H1 (cell line): ENCODE data around the gene HIVEP2. TPM values are rescaled to one million over a fixed set of nuclear protein-coding genes. Genes with fewer than 3 reads are reported as not detected.

Source experiments
- CEBPB ChIP-seq: IDR thresholded peaks from 2 replicates; pipeline ENCODE4 v1.6.1; 2012; ENCODE audit warnings: low read depth, low read length
- CREB1 ChIP-seq: IDR thresholded peaks from 2 replicates; pipeline ENCODE4 v1.6.1; 2012; ENCODE audit warnings: inconsistent platforms
- HDAC2 ChIP-seq, 2 experiments: fragments of 300-600 bp in 1 of 2; sonication (generic) in 1 of 2; IDR thresholded peaks; 2 replicates each; pipeline ENCODE4 v1.6.1; 2011 to 2012; ENCODE audit warnings: low read depth in 2 of 2, low read length in 2 of 2, mild to moderate bottlenecking in 2 of 2, moderate library complexity in 2 of 2, borderline replicate concordance in 1 of 2, inconsistent platforms in 1 of 2
- KDM5A ChIP-seq: fragments of 200-600 bp; IDR thresholded peaks from 2 replicates; pipeline ENCODE4 v1.7.1; 2012; ENCODE audit warnings: mild to moderate bottlenecking, low read length, inconsistent platforms, mixed read lengths
- NANOG ChIP-seq: IDR thresholded peaks from 2 replicates; pipeline ENCODE4 v1.6.1; 2011; ENCODE audit warnings: low read length, low read depth, mild to moderate bottlenecking, inconsistent platforms; ENCODE audit not compliant: insufficient read depth, poor library complexity, severe bottlenecking
- RBBP5 ChIP-seq: IDR thresholded peaks from 2 replicates; pipeline ENCODE4 v1.7.1; 2012; ENCODE audit warnings: low read depth, mild to moderate bottlenecking, inconsistent platforms, low read length, moderate library complexity, borderline replicate concordance
- TAF7 ChIP-seq: optimal IDR thresholded peaks from 2 replicates; pipeline ENCODE3; 2011; ENCODE audit warnings: low read depth, mild to moderate bottlenecking, inconsistent platforms, low read length, moderate library complexity, borderline replicate concordance
- TBP ChIP-seq: IDR thresholded peaks from 2 replicates; pipeline ENCODE4 v1.6.1; 2011; ENCODE audit warnings: low read depth, low read length, improper control_type of control experiment
- ZNF274 ChIP-seq: IDR thresholded peaks from 2 replicates; pipeline ENCODE4 v1.7.0; 2012; ENCODE audit warnings: low read length, borderline replicate concordance; ENCODE audit errors: extremely low read depth
- polyA plus RNA-seq, 7 experiments: library from polyadenylated mRNA; depleted of rRNA in 3 of 7; stranded (reverse) in 5 of 7; unstranded in 2 of 7; fragments of >200 nt in 5 of 7; fragments of 200-250 nt in 2 of 7; gene quantifications; 1 replicate in 5 of 7; 2 replicates in 1 of 7; 4 replicates in 1 of 7; pipeline versions ENCODE4 v1.2.1 to v1.2.3, GENCODE V29; 2011 to 2013; ENCODE audit warnings: missing spikeins in 2 of 7, mixed read lengths in 2 of 7
- total RNA-seq: library from RNA; stranded (reverse); fragmentation: NEBNext Ultra II Directional; extraction: Animal tissue kit (Norgen Biotek cat#: 25700); gene quantifications from 2 replicates; pipeline ENCODE4 v1.2.1, GENCODE V29; 2021
- TF ChIP-seq, protein P1 (sequence below): fragments of 300-600 bp; sonication (generic); IDR thresholded peaks from 2 replicates; pipeline ENCODE4 v1.7.1; 2012; ENCODE audit warnings: low read length, moderate library complexity, mild to moderate bottlenecking, inconsistent platforms; ENCODE audit not compliant: insufficient replicate concordance

Gene HIVEP2
- total and polyA plus RNA-seq, 2 of the 8 experiments (the other 6 are each of a cell fraction or from before 2014, with no cell fraction given), result 2.2 to 6.1 TPM

DNA sequence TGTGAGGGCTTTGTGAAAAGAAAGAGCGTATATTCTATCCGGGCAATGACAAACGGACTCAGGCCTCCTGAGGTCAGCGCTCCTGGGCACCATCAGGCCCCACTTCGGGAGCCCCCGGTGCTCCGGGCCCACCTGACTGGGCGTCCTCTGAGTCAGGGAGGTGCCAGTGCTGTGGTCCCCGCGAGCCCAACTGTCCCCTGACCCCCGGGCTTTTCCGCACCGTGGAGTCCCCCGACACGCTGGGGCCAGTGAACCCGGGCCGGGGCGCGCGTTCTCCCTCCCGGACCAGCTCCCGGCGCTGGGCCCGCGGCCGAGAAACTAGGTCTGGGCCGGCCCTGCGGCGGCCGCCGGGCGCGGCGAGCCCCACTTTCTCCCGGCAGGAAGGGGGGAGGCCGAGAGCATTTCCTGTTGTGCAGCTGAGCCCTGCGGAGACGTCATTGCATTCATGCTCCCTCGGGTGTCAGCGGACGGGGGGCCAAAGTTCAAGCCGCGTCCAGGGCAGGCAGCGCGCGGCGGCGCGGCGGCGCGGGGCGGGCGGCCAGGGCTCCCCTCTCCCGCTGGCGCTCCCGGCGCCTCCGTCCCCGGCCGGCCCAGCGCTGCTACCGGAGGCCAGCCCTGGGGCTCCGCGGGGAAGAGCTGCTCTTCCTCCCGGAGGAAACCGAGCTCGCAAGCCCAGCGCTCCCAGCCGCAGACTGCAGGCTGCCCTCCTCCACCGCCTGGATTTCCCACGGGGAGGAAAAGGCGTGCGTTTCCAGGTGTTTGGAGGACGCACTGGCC, 18.3 kb downstream of the HIVEP2 start (continued):
- TF ChIP-seq, protein P1, sequence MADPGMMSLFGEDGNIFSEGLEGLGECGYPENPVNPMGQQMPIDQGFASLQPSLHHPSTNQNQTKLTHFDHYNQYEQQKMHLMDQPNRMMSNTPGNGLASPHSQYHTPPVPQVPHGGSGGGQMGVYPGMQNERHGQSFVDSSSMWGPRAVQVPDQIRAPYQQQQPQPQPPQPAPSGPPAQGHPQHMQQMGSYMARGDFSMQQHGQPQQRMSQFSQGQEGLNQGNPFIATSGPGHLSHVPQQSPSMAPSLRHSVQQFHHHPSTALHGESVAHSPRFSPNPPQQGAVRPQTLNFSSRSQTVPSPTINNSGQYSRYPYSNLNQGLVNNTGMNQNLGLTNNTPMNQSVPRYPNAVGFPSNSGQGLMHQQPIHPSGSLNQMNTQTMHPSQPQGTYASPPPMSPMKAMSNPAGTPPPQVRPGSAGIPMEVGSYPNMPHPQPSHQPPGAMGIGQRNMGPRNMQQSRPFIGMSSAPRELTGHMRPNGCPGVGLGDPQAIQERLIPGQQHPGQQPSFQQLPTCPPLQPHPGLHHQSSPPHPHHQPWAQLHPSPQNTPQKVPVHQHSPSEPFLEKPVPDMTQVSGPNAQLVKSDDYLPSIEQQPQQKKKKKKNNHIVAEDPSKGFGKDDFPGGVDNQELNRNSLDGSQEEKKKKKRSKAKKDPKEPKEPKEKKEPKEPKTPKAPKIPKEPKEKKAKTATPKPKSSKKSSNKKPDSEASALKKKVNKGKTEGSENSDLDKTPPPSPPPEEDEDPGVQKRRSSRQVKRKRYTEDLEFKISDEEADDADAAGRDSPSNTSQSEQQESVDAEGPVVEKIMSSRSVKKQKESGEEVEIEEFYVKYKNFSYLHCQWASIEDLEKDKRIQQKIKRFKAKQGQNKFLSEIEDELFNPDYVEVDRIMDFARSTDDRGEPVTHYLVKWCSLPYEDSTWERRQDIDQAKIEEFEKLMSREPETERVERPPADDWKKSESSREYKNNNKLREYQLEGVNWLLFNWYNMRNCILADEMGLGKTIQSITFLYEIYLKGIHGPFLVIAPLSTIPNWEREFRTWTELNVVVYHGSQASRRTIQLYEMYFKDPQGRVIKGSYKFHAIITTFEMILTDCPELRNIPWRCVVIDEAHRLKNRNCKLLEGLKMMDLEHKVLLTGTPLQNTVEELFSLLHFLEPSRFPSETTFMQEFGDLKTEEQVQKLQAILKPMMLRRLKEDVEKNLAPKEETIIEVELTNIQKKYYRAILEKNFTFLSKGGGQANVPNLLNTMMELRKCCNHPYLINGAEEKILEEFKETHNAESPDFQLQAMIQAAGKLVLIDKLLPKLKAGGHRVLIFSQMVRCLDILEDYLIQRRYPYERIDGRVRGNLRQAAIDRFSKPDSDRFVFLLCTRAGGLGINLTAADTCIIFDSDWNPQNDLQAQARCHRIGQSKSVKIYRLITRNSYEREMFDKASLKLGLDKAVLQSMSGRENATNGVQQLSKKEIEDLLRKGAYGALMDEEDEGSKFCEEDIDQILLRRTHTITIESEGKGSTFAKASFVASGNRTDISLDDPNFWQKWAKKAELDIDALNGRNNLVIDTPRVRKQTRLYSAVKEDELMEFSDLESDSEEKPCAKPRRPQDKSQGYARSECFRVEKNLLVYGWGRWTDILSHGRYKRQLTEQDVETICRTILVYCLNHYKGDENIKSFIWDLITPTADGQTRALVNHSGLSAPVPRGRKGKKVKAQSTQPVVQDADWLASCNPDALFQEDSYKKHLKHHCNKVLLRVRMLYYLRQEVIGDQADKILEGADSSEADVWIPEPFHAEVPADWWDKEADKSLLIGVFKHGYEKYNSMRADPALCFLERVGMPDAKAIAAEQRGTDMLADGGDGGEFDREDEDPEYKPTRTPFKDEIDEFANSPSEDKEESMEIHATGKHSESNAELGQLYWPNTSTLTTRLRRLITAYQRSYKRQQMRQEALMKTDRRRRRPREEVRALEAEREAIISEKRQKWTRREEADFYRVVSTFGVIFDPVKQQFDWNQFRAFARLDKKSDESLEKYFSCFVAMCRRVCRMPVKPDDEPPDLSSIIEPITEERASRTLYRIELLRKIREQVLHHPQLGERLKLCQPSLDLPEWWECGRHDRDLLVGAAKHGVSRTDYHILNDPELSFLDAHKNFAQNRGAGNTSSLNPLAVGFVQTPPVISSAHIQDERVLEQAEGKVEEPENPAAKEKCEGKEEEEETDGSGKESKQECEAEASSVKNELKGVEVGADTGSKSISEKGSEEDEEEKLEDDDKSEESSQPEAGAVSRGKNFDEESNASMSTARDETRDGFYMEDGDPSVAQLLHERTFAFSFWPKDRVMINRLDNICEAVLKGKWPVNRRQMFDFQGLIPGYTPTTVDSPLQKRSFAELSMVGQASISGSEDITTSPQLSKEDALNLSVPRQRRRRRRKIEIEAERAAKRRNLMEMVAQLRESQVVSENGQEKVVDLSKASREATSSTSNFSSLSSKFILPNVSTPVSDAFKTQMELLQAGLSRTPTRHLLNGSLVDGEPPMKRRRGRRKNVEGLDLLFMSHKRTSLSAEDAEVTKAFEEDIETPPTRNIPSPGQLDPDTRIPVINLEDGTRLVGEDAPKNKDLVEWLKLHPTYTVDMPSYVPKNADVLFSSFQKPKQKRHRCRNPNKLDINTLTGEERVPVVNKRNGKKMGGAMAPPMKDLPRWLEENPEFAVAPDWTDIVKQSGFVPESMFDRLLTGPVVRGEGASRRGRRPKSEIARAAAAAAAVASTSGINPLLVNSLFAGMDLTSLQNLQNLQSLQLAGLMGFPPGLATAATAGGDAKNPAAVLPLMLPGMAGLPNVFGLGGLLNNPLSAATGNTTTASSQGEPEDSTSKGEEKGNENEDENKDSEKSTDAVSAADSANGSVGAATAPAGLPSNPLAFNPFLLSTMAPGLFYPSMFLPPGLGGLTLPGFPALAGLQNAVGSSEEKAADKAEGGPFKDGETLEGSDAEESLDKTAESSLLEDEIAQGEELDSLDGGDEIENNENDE, result no peak
- peak; percentile 94; the same call in 1 of the 2 replicates for TF ChIP-seq RBBP5
- peak; percentile 30; the same call in 1 of the 2 replicates for TF ChIP-seq TBP
- TF ChIP-seq CEBPB, result no peak
- no peak for TF ChIP-seq NANOG
- TF ChIP-seq ZNF274, result no peak
- no peak for TF ChIP-seq KDM5A
- no peak for TF ChIP-seq HDAC2 (IDR thresholded peaks at IDR 0.05; ENCODE audit: borderline replicate concordance in 1 of 2, low read depth in 2 of 2, low read length in 2 of 2)
- TF ChIP-seq CREB1, result no peak; the same call in 1 of the 2 replicates
- no peak for TF ChIP-seq TAF7
